Tibial artery (tissue), 4 donors: ENCODE measurements around the gene MICAL2.

Experiments used
- DNase-seq, 2 donors: peaks; one replicate each; pipeline ENCODE4 v3.0.0-alpha.2; 2019
- H3K27ac ChIP-seq, 2 donors: fragments of 200-600 bp; sonication (generic) in 1 of 2; 1 replicate in 1 of 2; 2 replicates in 1 of 2; pipeline ENCODE4 v1.5.1; 2018 to 2019; ENCODE audit warnings: mild to moderate bottlenecking in 1 of 2
- H3K27me3 ChIP-seq, 2 donors: fragments of 200-600 bp; sonication (generic) in 1 of 2; one replicate each; pipeline versions ENCODE4 v1.5.1 to v1.6.0; 2016 to 2019
- H3K36me3 ChIP-seq, 3 donors: fragments of 200-600 bp; sonication (generic) in 2 of 3; one replicate each; pipeline ENCODE4 v1.5.1; 2016 to 2019; ENCODE audit warnings: mild to moderate bottlenecking in 2 of 3
- H3K4me1 ChIP-seq, 4 donors: fragments of 200-600 bp; sonication (generic) in 2 of 4; 1 replicate in 3 of 4; 2 replicates in 1 of 4; pipeline ENCODE4 v1.5.1; 2016 to 2019
- H3K4me3 ChIP-seq, 2 donors: fragments of 200-600 bp; sonication (generic) in 1 of 2; 1 replicate in 1 of 2; 2 replicates in 1 of 2; pipeline ENCODE4 v1.5.1; 2018 to 2019; ENCODE audit warnings: mild to moderate bottlenecking in 2 of 2
- H3K9me3 ChIP-seq, 3 donors: fragments of 200-600 bp; sonication (generic) in 1 of 3; one replicate each; pipeline ENCODE4 v1.5.1; 2016 to 2019
- CTCF ChIP-seq, 2 experiments: fragments of 200-600 bp in 1 of 2; fragments of 450-650 bp in 1 of 2; IDR thresholded peaks; one replicate each; pipeline ENCODE4 v1.5.1; 2017 to 2019; ENCODE audit warnings: antibody characterized with exemption in 2 of 2, mild to moderate bottlenecking in 1 of 2, moderate library complexity in 1 of 2
- intact Hi-C: fragments of 100-400 bp; cut with DNase I; formaldehyde crosslinking; loops from one replicate; pipeline ENCODE4 v1.15.0; 2023; ENCODE audit warnings: low total_unique reads

MICAL2 gene

GRCh38 chr11:12219757-12220156 is 109.4 kb downstream of the MICAL2 start:
- no peaks in the 10 kb centered on the region for H3K9me3 ChIP-seq
- no peaks in the 10 kb centered on the region for H3K27me3 ChIP-seq
- intact Hi-C loops, result no loop called here
- H3K4me3 ChIP-seq, result no peak overlapping the region
- H3K36me3 ChIP-seq, result peaks cover 53 to 80% (median 77%) of the 10 kb centered on the region in 3 donors
- no peak for DNase-seq
- peak overlapping the region; percentile 71 to 75 for H3K27ac ChIP-seq
- peaks cover 5 to 94% (median 76%) of the 10 kb centered on the region in 4 donors for H3K4me1 ChIP-seq
- no peak for TF ChIP-seq CTCF (IDR thresholded peaks at IDR 0.05)

- H3K9me3 ChIP-seq, result no peaks in the 10 kb centered on the region
- no peak for TF ChIP-seq CTCF (IDR thresholded peaks at IDR 0.05)
- H3K27ac ChIP-seq, result peak overlapping the region; percentile 71 to 75
- no peak overlapping the region for H3K4me3 ChIP-seq
- peak; percentile 79 to 91 for DNase-seq
- H3K4me1 ChIP-seq, result peaks cover 5 to 98% (median 76%) of the 10 kb centered on the region in 4 donors
- peaks cover 53 to 79% (median 77%) of the 10 kb centered on the region in 3 donors for H3K36me3 ChIP-seq
- intact Hi-C loops, result no loop called here
- no peaks in the 10 kb centered on the region for H3K27me3 ChIP-seq
Measured at GRCh38 chr11:12220305-12220704, 109.9 kb downstream of the MICAL2 start.

GRCh38 chr11:12221051-12221535 is 110.7 kb downstream of the MICAL2 start:
- Histone ChIP-seq H3K4me3 (no peak overlapping the region), H3K9me3 (no peaks in the 10 kb centered on the region), H3K27me3 (no peaks in the 10 kb centered on the region), H3K36me3 (peaks cover 54 to 79% (median 77%) of the 10 kb centered on the region in 3 donors), H3K4me1 (peaks cover 5 to 94% (median 70%) of the 10 kb centered on the region in 4 donors), H3K27ac (peak overlapping the region; percentile 71 to 75)
- TF ChIP-seq CTCF (IDR thresholded peaks at IDR 0.05), result no peak
- no peak for DNase-seq
- intact Hi-C loops, result no loop called here

GRCh38 chr11:12222055-12222792 is 111.8 kb downstream of the MICAL2 start:
- no peak for DNase-seq
- intact Hi-C loops, result no loop called here
- TF ChIP-seq CTCF (IDR thresholded peaks at IDR 0.05), result no peak
- peaks cover 62 to 81% (median 77%) of the 10 kb centered on the region in 3 donors for H3K36me3 ChIP-seq
- H3K4me1 ChIP-seq, result peaks cover 5 to 83% (median 59%) of the 10 kb centered on the region in 4 donors
- H3K27ac ChIP-seq, result peak overlapping the region; percentile 71 to 75
- no peaks in the 10 kb centered on the region for H3K27me3 ChIP-seq
- H3K4me3 ChIP-seq, result no peak overlapping the region
- H3K9me3 ChIP-seq, result no peaks in the 10 kb centered on the region

GRCh38 chr11:12223771-12224536 is 113.6 kb downstream of the MICAL2 start:
- no peak for DNase-seq
- no peaks in the 10 kb centered on the region for H3K9me3 ChIP-seq
- no peak for TF ChIP-seq CTCF (IDR thresholded peaks at IDR 0.05)
- peaks cover 5 to 71% (median 51%) of the 10 kb centered on the region in 4 donors for H3K4me1 ChIP-seq
- no peaks in the 10 kb centered on the region for H3K27me3 ChIP-seq
- peak overlapping the region; percentile 71 to 75 for H3K27ac ChIP-seq
- no peak overlapping the region for H3K4me3 ChIP-seq
- peaks cover 67 to 81% (median 79%) of the 10 kb centered on the region in 3 donors for H3K36me3 ChIP-seq
- intact Hi-C loops, result no loop called here
